ENCODE measurements around the gene PDE6H.

PDE6H gene

GRCh38 chr12:14931791-14932560 is 40.9 kb upstream of the PDE6H start:
- no peak for TF ChIP-seq CTCF (IDR thresholded peaks at IDR 0.05; ENCODE audit: borderline replicate concordance, insufficient read depth, low read depth, low read length)
- H3K4me3 ChIP-seq (ENCODE audit: low read depth, low read length), result no peak overlapping the region

- TF ChIP-seq CTCF (IDR thresholded peaks at IDR 0.05; ENCODE audit: borderline replicate concordance, insufficient read depth, low read depth, low read length), result no peak
These were observed 38.3 kb upstream of the PDE6H start for GRCh38 chr12:14934511-14934910.

GRCh38 chr12:14935031-14935430 is 37.8 kb upstream of the PDE6H start:
- no peak overlapping the region for H3K4me3 ChIP-seq (ENCODE audit: low read depth, low read length)
- no peak for TF ChIP-seq CTCF (IDR thresholded peaks at IDR 0.05; ENCODE audit: borderline replicate concordance, insufficient read depth, low read depth, low read length)

More at GRCh38 chr12:14934511-14934910, 38.3 kb upstream of the PDE6H start:
- H3K4me3 ChIP-seq (ENCODE audit: low read depth, low read length), result no peak overlapping the region

GRCh38 chr12:14936224-14936861 is 36.5 kb upstream of the PDE6H start:
- H3K4me3 ChIP-seq (ENCODE audit: low read depth, low read length), result no peak overlapping the region
- TF ChIP-seq CTCF (IDR thresholded peaks at IDR 0.05; ENCODE audit: borderline replicate concordance, insufficient read depth, low read depth, low read length), result peak; percentile 28; the same call in 1 of the 2 replicates

GRCh38 chr12:14937014-14937413 is 35.8 kb upstream of the PDE6H start:
- TF ChIP-seq CTCF (IDR thresholded peaks at IDR 0.05; ENCODE audit: borderline replicate concordance, insufficient read depth, low read depth, low read length), result no peak
- H3K4me3 ChIP-seq (ENCODE audit: low read depth, low read length), result no peak overlapping the region

- TF ChIP-seq CTCF (IDR thresholded peaks at IDR 0.05; ENCODE audit: borderline replicate concordance, insufficient read depth, low read depth, low read length), result peak; percentile 48; the same call in 1 of the 2 replicates
- no peak overlapping the region for H3K4me3 ChIP-seq (ENCODE audit: low read depth, low read length)
These were observed 35.2 kb upstream of the PDE6H start for GRCh38 chr12:14937689-14938088.

- TF ChIP-seq CTCF (IDR thresholded peaks at IDR 0.05; ENCODE audit: borderline replicate concordance, insufficient read depth, low read depth, low read length), result no peak
- H3K4me3 ChIP-seq (ENCODE audit: low read depth, low read length), result no peak within 1 kb of the TSS
These were observed 34.5 kb upstream of the PDE6H start, which contains the start of gene ERP27 for GRCh38 chr12:14938301-14938700. Gene ERP27, minus strand, starts transcription at chr12:14938537. Its CDS starts 29 bp downstream, at chr12:14938508.
